Lung (tissue), 12 donors: ENCODE data around the gene NR2F1-AS1. TPM values are rescaled to one million over a fixed set of nuclear protein-coding genes. Genes with fewer than 3 reads are reported as not detected.

Experiments used
- ATAC-seq: fragments of 200-7000 bp; cut with Tn5 transposase; one replicate; pipeline ENCODE4 v1.9.1; 2020; ENCODE audit warnings: moderate number of reproducible peaks; ENCODE audit not compliant: insufficient read depth, low FRiP score
- DNase-seq, 3 donors: peaks; one replicate each; pipeline ENCODE4 v3.0.0-alpha.2; 2013 to 2017
- H3K27ac ChIP-seq, 2 donors: one replicate each; pipeline ENCODE4 v1.5.1; 2013; ENCODE audit warnings: mild to moderate bottlenecking in 2 of 2, moderate library complexity in 2 of 2, control low read depth in 1 of 2, inconsistent platforms in 1 of 2, low read depth in 1 of 2, low read length in 1 of 2
- H3K27me3 ChIP-seq, 3 donors: one replicate each; pipeline ENCODE4 v1.5.1; 2013; ENCODE audit warnings: low read length in 2 of 3; ENCODE audit not compliant: control insufficient read depth in 3 of 3, insufficient read depth in 3 of 3
- H3K36me3 ChIP-seq, 4 donors: one replicate each; pipeline ENCODE4 v1.5.1; 2013; ENCODE audit warnings: low read length in 4 of 4, mild to moderate bottlenecking in 1 of 4, moderate library complexity in 1 of 4; ENCODE audit not compliant: control insufficient read depth in 4 of 4, insufficient read depth in 4 of 4
- H3K4me1 ChIP-seq, 5 donors: one replicate each; pipeline ENCODE4 v1.5.1; 2013; ENCODE audit warnings: low read length in 5 of 5, mild to moderate bottlenecking in 2 of 5, moderate library complexity in 1 of 5; ENCODE audit not compliant: control insufficient read depth in 5 of 5, insufficient read depth in 5 of 5
- H3K4me3 ChIP-seq: one replicate; pipeline ENCODE4 v1.5.1; 2013; ENCODE audit warnings: mild to moderate bottlenecking, control low read depth, moderate library complexity
- H3K9ac ChIP-seq, 2 donors: one replicate each; pipeline ENCODE4 v1.5.1; 2013; ENCODE audit warnings: low read length in 2 of 2, control low read depth in 1 of 2; ENCODE audit not compliant: insufficient read depth in 1 of 2
- H3K9me3 ChIP-seq, 4 donors: one replicate each; pipeline ENCODE4 v1.5.1; 2013; ENCODE audit warnings: low read length in 3 of 4, mild to moderate bottlenecking in 1 of 4, moderate library complexity in 1 of 4; ENCODE audit not compliant: control insufficient read depth in 4 of 4, insufficient read depth in 3 of 4
- CTCF ChIP-seq: IDR thresholded peaks from 2 replicates; pipeline ENCODE4 v1.5.1; 2012; ENCODE audit warnings: mild to moderate bottlenecking; ENCODE audit errors: control extremely low read depth, extremely low read depth
- WGBS, 2 donors: extraction: QIAGEN DNeasy Blood & Tissue Kit; methylation state at CpG; one replicate each; pipeline ENCODE4 v1.1.7; 2013; 5-methylcytosine and 5-hydroxymethylcytosine counted together
- polyA plus RNA-seq, 2 donors: library from polyadenylated mRNA; stranded (reverse); fragments of 200-250 nt; gene quantifications; one replicate each; pipeline ENCODE4 v1.2.1, GENCODE V29; 2013
- total RNA-seq, 2 donors: library from RNA; depleted of rRNA in 1 of 2; stranded (reverse); fragments of >200 nt in 1 of 2; gene quantifications; one replicate each; pipeline ENCODE4 v1.2.1, GENCODE V29; 2014 to 2021
- donor health status: control.
- donor health status: control.
- donor health status: Bipolar disorder and iron deficiency.
- donor health status: healthy.
- donor health status: DM: yes; HTN: yes; CAD: no.

The NR2F1-AS1 gene
- total and polyA plus RNA-seq, 4 donors: 3.6 to 50.0 (median 10.9) TPM

- no peak overlapping the region for H3K4me3 ChIP-seq
- WGBS, 2 donors: 16 to 29% methylated on average over 29 of the region's 29 CpGs
- no peak for ATAC-seq
- peaks cover 0 to 16% (median 0%) of the 10 kb centered on the region in 4 donors for H3K9me3 ChIP-seq
- peaks cover 0 to 78% (median 12%) of the 10 kb centered on the region in 3 donors for H3K27me3 ChIP-seq
- no peak for TF ChIP-seq CTCF
- peaks cover 0 to 37% (median 8%) of the 10 kb centered on the region in 4 donors for H3K36me3 ChIP-seq
- H3K27ac ChIP-seq: no peak overlapping the region
- DNase-seq: peak in 2 of 3 donors; percentile 68 to 85
- peaks cover 0 to 86% (median 12%) of the 10 kb centered on the region in 5 donors for H3K4me1 ChIP-seq
- peak overlapping the region in 1 of 2 donors; percentile 92 for H3K9ac ChIP-seq
Observed at GRCh38 chr5:93595420-93596147, 14.6 kb upstream of the NR2F1-AS1 start.

GRCh38 chr5:93594591-93595419 is 13.8 kb upstream of the NR2F1-AS1 start:
- H3K9me3 ChIP-seq: peaks cover 0 to 16% (median 0%) of the 10 kb centered on the region in 4 donors
- 14 to 24% methylated on average over 36 to 37 of the region's 37 CpGs for WGBS, 2 donors
- H3K27me3 ChIP-seq: peaks cover 0 to 71% (median 12%) of the 10 kb centered on the region in 3 donors
- no peak for TF ChIP-seq CTCF
- peaks cover 0 to 86% (median 12%) of the 10 kb centered on the region in 5 donors for H3K4me1 ChIP-seq
- peak overlapping the region in 1 of 2 donors; percentile 40 for H3K27ac ChIP-seq
- H3K36me3 ChIP-seq: peaks cover 0 to 40% (median 11%) of the 10 kb centered on the region in 4 donors
- DNase-seq: peak; percentile 77 to 83 (median 81)
- no peak overlapping the region for H3K4me3 ChIP-seq
- no peak for ATAC-seq
- peak overlapping the region in 1 of 2 donors; percentile 92 for H3K9ac ChIP-seq

GRCh38 chr5:93593476-93594131 is 12.6 kb upstream of the NR2F1-AS1 start:
- no peak for ATAC-seq

More at GRCh38 chr5:93593476-93594131, 12.6 kb upstream of the NR2F1-AS1 start:
- H3K4me1 ChIP-seq: peaks cover 0 to 82% (median 12%) of the 10 kb centered on the region in 5 donors
- H3K9me3 ChIP-seq: peaks cover 0 to 18% (median 0%) of the 10 kb centered on the region in 4 donors
- DNase-seq: peak; percentile 55 to 67 (median 63)
- H3K27me3 ChIP-seq: peaks cover 0 to 70% (median 4%) of the 10 kb centered on the region in 3 donors
- TF ChIP-seq CTCF: no peak
- WGBS, 2 donors: 16 to 33% methylated on average over 30 of the region's 30 CpGs
- H3K9ac ChIP-seq: peak overlapping the region in 1 of 2 donors; percentile 92
- peaks cover 0 to 52% (median 16%) of the 10 kb centered on the region in 4 donors for H3K36me3 ChIP-seq
- H3K27ac ChIP-seq: peak overlapping the region in 1 of 2 donors; percentile 15
- no peak overlapping the region for H3K4me3 ChIP-seq
